ENCODE data around the gene KCNQ1. TPM values are rescaled to one million over a fixed set of nuclear protein-coding genes. Genes with fewer than 3 reads are reported as not detected.

Gene KCNQ1
- total and polyA plus RNA-seq, 2 experiments from 2014 or later, result 0.45 to 0.87 TPM

DNA sequence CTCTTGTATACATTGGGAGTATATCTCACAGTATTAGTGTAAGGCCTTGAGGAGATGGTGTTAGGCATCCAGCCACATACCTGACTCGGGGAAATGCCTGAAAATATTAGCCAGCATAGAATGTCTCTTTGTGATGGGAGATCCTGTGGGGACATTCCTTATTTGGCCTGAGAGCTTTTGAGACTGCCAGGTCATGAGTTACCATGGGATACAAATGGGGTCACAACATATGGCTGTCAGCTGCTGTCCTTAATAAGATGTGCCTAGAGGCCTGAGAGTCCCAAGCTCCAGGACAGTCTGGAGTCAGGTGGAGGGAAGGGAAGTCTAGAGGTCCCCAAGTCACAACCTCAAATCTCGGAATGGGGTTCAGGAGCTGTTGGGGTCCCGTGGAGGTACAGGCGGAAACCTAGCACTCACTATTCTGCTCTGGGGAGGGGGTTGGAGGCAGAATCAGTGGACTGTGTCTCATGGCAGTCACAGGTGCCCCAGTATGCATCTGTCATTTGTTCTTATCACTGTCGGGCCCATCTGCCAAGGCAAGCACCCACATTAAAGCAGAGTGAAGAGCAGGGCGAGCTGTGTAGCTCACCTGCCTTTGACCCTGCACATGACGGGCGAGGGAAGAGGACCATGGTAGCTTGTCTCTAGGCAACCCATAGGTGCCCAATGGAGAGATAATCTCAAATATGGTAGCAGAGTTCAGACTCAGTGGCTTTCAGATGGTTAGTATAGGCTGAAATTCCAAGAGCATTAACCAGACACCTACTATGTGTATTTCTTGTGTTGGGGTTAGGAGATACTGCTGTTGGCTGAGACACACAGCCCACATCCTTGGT is 225.0 kb downstream of the KCNQ1 start:
- peaks cover 6% of the 10 kb centered on the region; the same call in 1 of the 2 replicates for H3K4me1 ChIP-seq (ENCODE audit: insufficient read depth)
- H3K4me3 ChIP-seq, result no peak overlapping the region
- no peaks in the 10 kb centered on the region for H3K27me3 ChIP-seq (ENCODE audit: insufficient read depth)
- TF ChIP-seq, protein P1, sequence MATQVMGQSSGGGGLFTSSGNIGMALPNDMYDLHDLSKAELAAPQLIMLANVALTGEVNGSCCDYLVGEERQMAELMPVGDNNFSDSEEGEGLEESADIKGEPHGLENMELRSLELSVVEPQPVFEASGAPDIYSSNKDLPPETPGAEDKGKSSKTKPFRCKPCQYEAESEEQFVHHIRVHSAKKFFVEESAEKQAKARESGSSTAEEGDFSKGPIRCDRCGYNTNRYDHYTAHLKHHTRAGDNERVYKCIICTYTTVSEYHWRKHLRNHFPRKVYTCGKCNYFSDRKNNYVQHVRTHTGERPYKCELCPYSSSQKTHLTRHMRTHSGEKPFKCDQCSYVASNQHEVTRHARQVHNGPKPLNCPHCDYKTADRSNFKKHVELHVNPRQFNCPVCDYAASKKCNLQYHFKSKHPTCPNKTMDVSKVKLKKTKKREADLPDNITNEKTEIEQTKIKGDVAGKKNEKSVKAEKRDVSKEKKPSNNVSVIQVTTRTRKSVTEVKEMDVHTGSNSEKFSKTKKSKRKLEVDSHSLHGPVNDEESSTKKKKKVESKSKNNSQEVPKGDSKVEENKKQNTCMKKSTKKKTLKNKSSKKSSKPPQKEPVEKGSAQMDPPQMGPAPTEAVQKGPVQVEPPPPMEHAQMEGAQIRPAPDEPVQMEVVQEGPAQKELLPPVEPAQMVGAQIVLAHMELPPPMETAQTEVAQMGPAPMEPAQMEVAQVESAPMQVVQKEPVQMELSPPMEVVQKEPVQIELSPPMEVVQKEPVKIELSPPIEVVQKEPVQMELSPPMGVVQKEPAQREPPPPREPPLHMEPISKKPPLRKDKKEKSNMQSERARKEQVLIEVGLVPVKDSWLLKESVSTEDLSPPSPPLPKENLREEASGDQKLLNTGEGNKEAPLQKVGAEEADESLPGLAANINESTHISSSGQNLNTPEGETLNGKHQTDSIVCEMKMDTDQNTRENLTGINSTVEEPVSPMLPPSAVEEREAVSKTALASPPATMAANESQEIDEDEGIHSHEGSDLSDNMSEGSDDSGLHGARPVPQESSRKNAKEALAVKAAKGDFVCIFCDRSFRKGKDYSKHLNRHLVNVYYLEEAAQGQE (IDR thresholded peaks at IDR 0.05; ENCODE audit: unreplicated experiment), result no peak
- TF ChIP-seq ZNF114 (CRISPR knock-in tag; IDR thresholded peaks at IDR 0.05) (no peak), JUNB (IDR thresholded peaks at IDR 0.05; ENCODE audit: unreplicated experiment) (no peak), EZH2 (IDR thresholded peaks at IDR 0.05; ENCODE audit: low read depth, unreplicated experiment) (no peak), POLR2AphosphoS5 (IDR thresholded peaks at IDR 0.05; ENCODE audit: low read depth) (no peak), ZNF331 (CRISPR knock-in tag; IDR thresholded peaks at IDR 0.05; ENCODE audit: low read depth) (no peak)
- TF ChIP-seq, protein P2, sequence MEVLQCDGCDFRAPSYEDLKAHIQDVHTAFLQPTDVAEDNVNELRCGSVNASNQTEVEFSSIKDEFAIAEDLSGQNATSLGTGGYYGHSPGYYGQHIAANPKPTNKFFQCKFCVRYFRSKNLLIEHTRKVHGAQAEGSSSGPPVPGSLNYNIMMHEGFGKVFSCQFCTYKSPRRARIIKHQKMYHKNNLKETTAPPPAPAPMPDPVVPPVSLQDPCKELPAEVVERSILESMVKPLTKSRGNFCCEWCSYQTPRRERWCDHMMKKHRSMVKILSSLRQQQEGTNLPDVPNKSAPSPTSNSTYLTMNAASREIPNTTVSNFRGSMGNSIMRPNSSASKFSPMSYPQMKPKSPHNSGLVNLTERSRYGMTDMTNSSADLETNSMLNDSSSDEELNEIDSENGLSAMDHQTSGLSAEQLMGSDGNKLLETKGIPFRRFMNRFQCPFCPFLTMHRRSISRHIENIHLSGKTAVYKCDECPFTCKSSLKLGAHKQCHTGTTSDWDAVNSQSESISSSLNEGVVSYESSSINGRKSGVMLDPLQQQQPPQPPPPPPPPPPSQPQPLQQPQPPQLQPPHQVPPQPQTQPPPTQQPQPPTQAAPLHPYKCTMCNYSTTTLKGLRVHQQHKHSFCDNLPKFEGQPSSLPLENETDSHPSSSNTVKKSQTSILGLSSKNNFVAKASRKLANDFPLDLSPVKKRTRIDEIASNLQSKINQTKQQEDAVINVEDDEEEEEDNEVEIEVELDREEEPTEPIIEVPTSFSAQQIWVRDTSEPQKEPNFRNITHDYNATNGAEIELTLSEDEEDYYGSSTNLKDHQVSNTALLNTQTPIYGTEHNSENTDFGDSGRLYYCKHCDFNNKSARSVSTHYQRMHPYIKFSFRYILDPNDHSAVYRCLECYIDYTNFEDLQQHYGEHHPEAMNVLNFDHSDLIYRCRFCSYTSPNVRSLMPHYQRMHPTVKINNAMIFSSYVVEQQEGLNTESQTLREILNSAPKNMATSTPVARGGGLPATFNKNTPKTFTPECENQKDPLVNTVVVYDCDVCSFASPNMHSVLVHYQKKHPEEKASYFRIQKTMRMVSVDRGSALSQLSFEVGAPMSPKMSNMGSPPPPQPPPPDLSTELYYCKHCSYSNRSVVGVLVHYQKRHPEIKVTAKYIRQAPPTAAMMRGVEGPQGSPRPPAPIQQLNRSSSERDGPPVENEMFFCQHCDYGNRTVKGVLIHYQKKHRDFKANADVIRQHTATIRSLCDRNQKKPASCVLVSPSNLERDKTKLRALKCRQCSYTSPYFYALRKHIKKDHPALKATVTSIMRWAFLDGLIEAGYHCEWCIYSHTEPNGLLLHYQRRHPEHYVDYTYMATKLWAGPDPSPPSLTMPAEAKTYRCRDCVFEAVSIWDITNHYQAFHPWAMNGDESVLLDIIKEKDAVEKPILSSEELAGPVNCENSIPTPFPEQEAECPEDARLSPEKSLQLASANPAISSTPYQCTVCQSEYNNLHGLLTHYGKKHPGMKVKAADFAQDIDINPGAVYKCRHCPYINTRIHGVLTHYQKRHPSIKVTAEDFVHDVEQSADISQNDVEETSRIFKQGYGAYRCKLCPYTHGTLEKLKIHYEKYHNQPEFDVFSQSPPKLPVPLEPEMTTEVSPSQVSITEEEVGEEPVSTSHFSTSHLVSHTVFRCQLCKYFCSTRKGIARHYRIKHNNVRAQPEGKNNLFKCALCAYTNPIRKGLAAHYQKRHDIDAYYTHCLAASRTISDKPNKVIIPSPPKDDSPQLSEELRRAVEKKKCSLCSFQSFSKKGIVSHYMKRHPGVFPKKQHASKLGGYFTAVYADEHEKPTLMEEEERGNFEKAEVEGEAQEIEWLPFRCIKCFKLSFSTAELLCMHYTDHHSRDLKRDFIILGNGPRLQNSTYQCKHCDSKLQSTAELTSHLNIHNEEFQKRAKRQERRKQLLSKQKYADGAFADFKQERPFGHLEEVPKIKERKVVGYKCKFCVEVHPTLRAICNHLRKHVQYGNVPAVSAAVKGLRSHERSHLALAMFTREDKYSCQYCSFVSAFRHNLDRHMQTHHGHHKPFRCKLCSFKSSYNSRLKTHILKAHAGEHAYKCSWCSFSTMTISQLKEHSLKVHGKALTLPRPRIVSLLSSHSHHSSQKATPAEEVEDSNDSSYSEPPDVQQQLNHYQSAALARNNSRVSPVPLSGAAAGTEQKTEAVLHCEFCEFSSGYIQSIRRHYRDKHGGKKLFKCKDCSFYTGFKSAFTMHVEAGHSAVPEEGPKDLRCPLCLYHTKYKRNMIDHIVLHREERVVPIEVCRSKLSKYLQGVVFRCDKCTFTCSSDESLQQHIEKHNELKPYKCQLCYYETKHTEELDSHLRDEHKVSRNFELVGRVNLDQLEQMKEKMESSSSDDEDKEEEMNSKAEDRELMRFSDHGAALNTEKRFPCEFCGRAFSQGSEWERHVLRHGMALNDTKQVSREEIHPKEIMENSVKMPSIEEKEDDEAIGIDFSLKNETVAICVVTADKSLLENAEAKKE (CRISPR knock-in tag; IDR thresholded peaks at IDR 0.05), result no peak
- H3F3A ChIP-seq (replicated peaks; ENCODE audit: low read depth), result no peaks in the 10 kb centered on the region
- DNase-seq (ENCODE audit: low spot score) (no peak), ATAC-seq (no peak)
- peaks cover 14% of the 10 kb centered on the region for H4K20me1 ChIP-seq (replicated peaks; ENCODE audit: insufficient read depth)
- H3K36me3 ChIP-seq (ENCODE audit: insufficient read depth), result no peaks in the 10 kb centered on the region; the same call in 1 of the 2 replicates
- H3K36me3 Mint-ChIP-seq (ENCODE audit: low read depth), result peaks cover 38% of the 10 kb centered on the region
- H3K27ac ChIP-seq (ENCODE audit: low read depth), result no peak overlapping the region
- no peaks in the 10 kb centered on the region for H3K79me2 ChIP-seq (replicated peaks; ENCODE audit: insufficient read depth)
- no peak overlapping the region for H3K4me2 ChIP-seq
- no peak overlapping the region for H3K4me3 Mint-ChIP-seq
- H2AFZ ChIP-seq, result no peak overlapping the region
- H3K27ac Mint-ChIP-seq, result no peak overlapping the region
- H3K4me1 Mint-ChIP-seq, result peaks cover 7% of the 10 kb centered on the region; the same call in 2 of the 3 replicates
- H3K9me2 ChIP-seq (ENCODE audit: insufficient read depth), result no peaks in the 10 kb centered on the region
- H3K9me3 Mint-ChIP-seq, result peaks cover 2% of the 10 kb centered on the region; the same call in 1 of the 3 replicates
- peaks cover 18% of the 10 kb centered on the region for H3K27me3 Mint-ChIP-seq (ENCODE audit: insufficient read depth, low read depth, poor library complexity)

All from GM23338 (cell line).